OCI-LY7 (cell line): ENCODE results near the gene CTSO. TPM values are rescaled to one million over a fixed set of nuclear protein-coding genes. Genes with fewer than 3 reads are reported as not detected.

Experiments used
- BruUV-seq: library from RNA; stranded (reverse); fragments of 400-500 nt; replicated peaks from 2 replicates; lab custom pipeline; 2021; lab: Mats Ljungman, UMichigan
- CTCF ChIA-PET: fragments of 300-600 bp; sonication (Branson Sonifier 250); formaldehyde crosslinking; loops from one replicate; lab custom pipeline; 2022; ENCODE audit warnings: antibody characterized with exemption; ENCODE audit not compliant: unreplicated experiment; lab: Charles Lee
- POLR2A ChIA-PET: fragments of 300-600 bp; sonication (Branson Sonifier 250); formaldehyde crosslinking; loops from one replicate; lab custom pipeline; 2022; ENCODE audit warnings: antibody characterized with exemption; lab: Charles Lee
- DNase-seq: peaks from one replicate; pipeline ENCODE4 v3.0.0-alpha.2; 2015; ENCODE audit warnings: low spot score
- H2AFZ ChIP-seq: fragments of 200-600 bp; sonication (generic), shearing (Covaris generic); 2 replicates; pipeline ENCODE4 v1.6.1; 2014; ENCODE audit warnings: mild to moderate bottlenecking, antibody characterized with exemption, low read length, moderate library complexity
- H3K27ac ChIP-seq: fragments of 200-600 bp; sonication (generic); 2 replicates; pipeline ENCODE4 v1.5.1; 2014; ENCODE audit warnings: mixed run types, low read depth, mild to moderate bottlenecking, moderate library complexity, low read length, inconsistent platforms; ENCODE audit not compliant: poor library complexity, severe bottlenecking
- H3K36me3 ChIP-seq: fragments of 200-600 bp; sonication (generic); 2 replicates; pipeline ENCODE4 v1.6.1; 2014; ENCODE audit warnings: mild to moderate bottlenecking, antibody characterized with exemption, low read length, moderate library complexity, mixed read lengths; ENCODE audit not compliant: insufficient read depth
- H3K4me1 ChIP-seq: fragments of 200-600 bp; sonication (generic); 2 replicates; pipeline ENCODE4 v1.5.1; 2014; ENCODE audit warnings: mild to moderate bottlenecking, low read length; ENCODE audit not compliant: insufficient read depth, poor library complexity, severe bottlenecking
- H3K4me2 ChIP-seq: fragments of 200-600 bp; sonication (generic); 2 replicates; pipeline ENCODE4 v1.6.1; 2014; ENCODE audit warnings: mild to moderate bottlenecking, low read length
- H3K4me3 ChIP-seq: fragments of 200-600 bp; sonication (generic); 2 replicates; pipeline ENCODE4 v1.5.1; 2014; ENCODE audit warnings: mild to moderate bottlenecking, low read depth, low read length; ENCODE audit not compliant: poor library complexity, severe bottlenecking
- H3K79me2 ChIP-seq: fragments of 200-600 bp; sonication (generic); 2 replicates; pipeline ENCODE4 v1.6.1; 2016; ENCODE audit warnings: low read depth, mild to moderate bottlenecking, low read length, moderate library complexity, mixed read lengths; ENCODE audit not compliant: insufficient read depth
- H3K9me2 ChIP-seq: fragments of 200-600 bp; sonication (generic); 2 replicates; pipeline ENCODE4 v1.6.1; 2016; ENCODE audit warnings: mild to moderate bottlenecking, low read length, mixed read lengths; ENCODE audit not compliant: insufficient read depth
- H3K9me3 ChIP-seq: fragments of 200-600 bp; sonication (generic); 2 replicates; pipeline ENCODE4 v1.6.1; 2014; ENCODE audit warnings: mild to moderate bottlenecking, mixed run types, low read length, mixed read lengths
- H4K20me1 ChIP-seq: fragments of 200-600 bp; sonication (generic); 2 replicates; pipeline ENCODE4 v1.6.1; 2014; ENCODE audit warnings: mild to moderate bottlenecking, antibody characterized with exemption, low read length, moderate library complexity, mixed read lengths; ENCODE audit not compliant: insufficient read depth
- EZH2phosphoT487 ChIP-seq: fragments of 200-600 bp; sonication (generic); IDR thresholded peaks from 2 replicates; pipeline ENCODE4 v1.6.1; 2018; ENCODE audit warnings: low read depth, borderline replicate concordance, mild to moderate bottlenecking, mixed run types, antibody characterized with exemption, low read length, moderate library complexity, mixed read lengths
- intact Hi-C: fragments of 100-400 bp; cut with micrococcal nuclease; formaldehyde crosslinking; loops from one replicate; pipeline ENCODE4 v1.10.0; 2022; ENCODE audit not compliant: unreplicated experiment
- total RNA-seq, 2 experiments: library from RNA; depleted of rRNA in 1 of 2; stranded (reverse); fragments of >200 nt in 1 of 2; shearing (Covaris generic) in 1 of 2; gene quantifications; 2 replicates each; pipeline ENCODE4 v1.2.3, GENCODE V29; 2014 to 2022
- TF ChIP-seq, protein P1 (sequence below): fragments of 200-600 bp; sonication (generic); conservative IDR thresholded peaks from 2 replicates; pipeline ENCODE4 v1.5.1; 2014; ENCODE audit warnings: mild to moderate bottlenecking, antibody characterized with exemption, low read length, moderate library complexity, mixed read lengths

CTSO gene
- total RNA-seq, 2 experiments from 2014 or later = 0.92 to 1.8 TPM

DNA sequence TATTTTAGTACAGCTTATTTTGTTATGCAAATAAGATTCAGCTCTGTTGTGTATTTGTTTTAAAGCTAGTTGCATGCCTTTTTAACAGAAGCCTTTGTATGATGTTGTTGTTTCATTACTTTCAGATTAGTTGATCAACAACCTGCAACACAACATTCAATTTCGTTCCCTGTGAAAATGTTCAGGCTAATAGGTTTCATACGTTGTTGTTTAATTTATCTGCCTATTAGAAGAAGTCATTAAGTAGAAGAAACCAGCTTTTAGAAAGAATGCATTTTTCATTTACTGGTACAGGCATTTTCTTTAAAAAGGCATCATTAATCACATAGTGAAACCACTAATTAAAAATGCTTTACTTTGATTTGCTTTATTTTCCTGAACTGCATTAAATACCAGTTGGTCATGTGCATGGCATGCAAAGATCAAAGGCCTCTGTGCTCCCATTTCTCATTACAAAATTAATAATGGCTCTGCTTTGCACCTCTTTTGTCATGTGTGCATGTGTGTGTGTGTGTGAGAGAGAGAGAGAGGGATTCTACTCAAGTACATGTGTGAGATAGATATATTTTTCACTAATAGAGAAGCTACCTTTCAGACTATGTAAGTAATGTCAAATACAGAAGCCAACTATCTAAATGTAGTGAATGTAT is 29.2 kb upstream of the CTSO start:
- no peak overlapping the region for H3K27ac ChIP-seq
- H3K4me3 ChIP-seq = no peak overlapping the region
- no peaks in the 10 kb centered on the region for H3K36me3 ChIP-seq
- ChIA-PET POLR2A (interaction anchor here (0.7 to 1.1 kb wide), 3 partner anchors 8 to 535 kb away, joined by 3 to 4 read pairs (median 4); no protein-coding TSS in a partner anchor), CTCF (no interaction called here)
- TF ChIP-seq, protein P1, sequence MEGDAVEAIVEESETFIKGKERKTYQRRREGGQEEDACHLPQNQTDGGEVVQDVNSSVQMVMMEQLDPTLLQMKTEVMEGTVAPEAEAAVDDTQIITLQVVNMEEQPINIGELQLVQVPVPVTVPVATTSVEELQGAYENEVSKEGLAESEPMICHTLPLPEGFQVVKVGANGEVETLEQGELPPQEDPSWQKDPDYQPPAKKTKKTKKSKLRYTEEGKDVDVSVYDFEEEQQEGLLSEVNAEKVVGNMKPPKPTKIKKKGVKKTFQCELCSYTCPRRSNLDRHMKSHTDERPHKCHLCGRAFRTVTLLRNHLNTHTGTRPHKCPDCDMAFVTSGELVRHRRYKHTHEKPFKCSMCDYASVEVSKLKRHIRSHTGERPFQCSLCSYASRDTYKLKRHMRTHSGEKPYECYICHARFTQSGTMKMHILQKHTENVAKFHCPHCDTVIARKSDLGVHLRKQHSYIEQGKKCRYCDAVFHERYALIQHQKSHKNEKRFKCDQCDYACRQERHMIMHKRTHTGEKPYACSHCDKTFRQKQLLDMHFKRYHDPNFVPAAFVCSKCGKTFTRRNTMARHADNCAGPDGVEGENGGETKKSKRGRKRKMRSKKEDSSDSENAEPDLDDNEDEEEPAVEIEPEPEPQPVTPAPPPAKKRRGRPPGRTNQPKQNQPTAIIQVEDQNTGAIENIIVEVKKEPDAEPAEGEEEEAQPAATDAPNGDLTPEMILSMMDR = no peak
- TF ChIP-seq EZH2phosphoT487 = no peak
- H3K4me1 ChIP-seq = no peaks in the 10 kb centered on the region
- BruUV-seq = no TSS peak
- no peaks in the 10 kb centered on the region for H3K9me3 ChIP-seq
- no peak overlapping the region for H3K4me2 ChIP-seq
- H4K20me1 ChIP-seq = no peaks in the 10 kb centered on the region
- no peak for DNase-seq
- no peaks in the 10 kb centered on the region for H3K9me2 ChIP-seq
- intact Hi-C loops = no loop called here
- H2AFZ ChIP-seq = no peak overlapping the region
- H3K79me2 ChIP-seq = no peaks in the 10 kb centered on the region

DNA sequence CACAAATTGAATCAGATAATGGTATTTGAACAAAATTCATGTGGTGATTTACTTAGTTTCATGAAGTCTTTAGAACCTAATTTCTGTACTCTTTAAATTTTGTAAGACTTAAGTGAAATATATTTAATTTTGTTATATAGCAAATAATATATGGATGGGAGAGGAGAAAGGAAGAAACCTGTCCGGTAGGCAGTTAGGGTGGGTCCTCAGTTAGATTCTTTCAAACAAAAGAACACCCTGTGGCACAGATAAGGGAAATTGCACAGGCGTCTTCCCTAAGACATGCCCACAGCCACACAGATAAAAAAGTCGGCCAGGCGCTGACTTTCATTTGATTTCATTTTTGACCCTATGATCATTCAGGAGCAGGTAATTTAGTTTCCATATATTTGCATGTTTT is 25.1 kb upstream of the CTSO start:
- Histone ChIP-seq H4K20me1 (no peaks in the 10 kb centered on the region), H3K9me2 (no peaks in the 10 kb centered on the region), H3K27ac (no peak overlapping the region), H3K4me1 (no peaks in the 10 kb centered on the region), H3K9me3 (no peaks in the 10 kb centered on the region), H3K4me3 (no peak overlapping the region), H3K4me2 (no peak overlapping the region), H2AFZ (no peak overlapping the region), H3K79me2 (no peaks in the 10 kb centered on the region), H3K36me3 (no peaks in the 10 kb centered on the region)
- ChIA-PET POLR2A (no interaction called here), CTCF (no interaction called here)
- TF ChIP-seq EZH2phosphoT487 = no peak
- TF ChIP-seq, protein P1 = no peak
- intact Hi-C loops = no loop called here
- no peak for DNase-seq
- no TSS peak for BruUV-seq

DNA sequence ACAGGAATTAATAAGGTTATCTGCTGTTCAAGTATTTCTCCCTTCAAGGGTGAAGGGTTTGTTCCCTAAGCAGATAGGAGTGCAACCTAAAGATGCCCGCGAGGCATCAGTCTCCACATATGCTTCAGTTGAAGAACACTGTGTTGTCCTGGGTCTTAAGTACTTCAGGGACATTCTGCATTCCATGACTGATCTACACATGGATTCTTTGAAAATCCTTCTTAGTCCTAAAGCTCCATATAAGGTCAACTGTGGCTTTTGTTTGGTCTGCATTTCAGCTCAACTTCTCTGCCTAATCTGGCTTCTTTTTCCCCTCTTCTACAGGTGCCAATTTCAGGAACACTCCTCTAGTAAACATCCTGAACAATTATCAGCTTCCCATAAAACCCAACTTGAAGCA is 21.8 kb upstream of the CTSO start:
- BruUV-seq = no TSS peak
- H3K36me3 ChIP-seq = no peaks in the 10 kb centered on the region
- no peak overlapping the region for H3K27ac ChIP-seq
- H3K9me2 ChIP-seq = no peaks in the 10 kb centered on the region
- ChIA-PET CTCF (no interaction called here), POLR2A (interaction anchor here (0.9 kb wide), 1 partner anchor 9 kb away, joined by 4 read pairs; no protein-coding TSS in a partner anchor)
- no peak overlapping the region for H3K4me2 ChIP-seq
- intact Hi-C loops = no loop called here
- H4K20me1 ChIP-seq = no peaks in the 10 kb centered on the region
- H3K4me1 ChIP-seq = no peaks in the 10 kb centered on the region
- H3K4me3 ChIP-seq = no peak overlapping the region
- H3K79me2 ChIP-seq = no peaks in the 10 kb centered on the region
- no peak overlapping the region for H2AFZ ChIP-seq
- H3K9me3 ChIP-seq = no peaks in the 10 kb centered on the region
- TF ChIP-seq, protein P1 = no peak
- no peak for TF ChIP-seq EZH2phosphoT487
- DNase-seq = no peak
